Natural killer cell treated with Interleukin-12 subunit alpha and Interleukin-12 subunit beta and Interleukin-15 and Interleukin-18, amount 100 ng/mL, for 72 hours (primary cell): ENCODE measurements around the gene DOCK11. TPM values are rescaled to one million over a fixed set of nuclear protein-coding genes. Genes with fewer than 3 reads are reported as not detected.
"Not testable (repeated sequence)": the region's sequence is repeated elsewhere in the genome, so short reads cannot be mapped to it uniquely, and the experiment has no call there.

Experiments used
- ATAC-seq, 2 donors: fragments of 150-1000 bp; cut with Tn5 transposase in 1 of 2; sonication (Bioruptor Pico), chemical (Tn5 transposase) in 1 of 2; 2 replicates each; pipeline ENCODE4 v1.10.0; 2021
- DNase-seq: peaks from one replicate; pipeline ENCODE4 v3.0.0; 2022; ENCODE audit warnings: low spot score
- H3K27ac Mint-ChIP-seq, 2 donors: 1 replicate in 1 of 2; 2 replicates in 1 of 2; pipeline ENCODE4 v1.8.0; 2022; ENCODE audit warnings: mixed read lengths in 2 of 2, mild to moderate bottlenecking in 1 of 2, moderate library complexity in 1 of 2
- H3K27me3 Mint-ChIP-seq, 2 donors: 1 replicate in 1 of 2; 2 replicates in 1 of 2; pipeline ENCODE4 v1.8.0; 2022; ENCODE audit warnings: mixed read lengths in 2 of 2
- H3K36me3 Mint-ChIP-seq: one replicate; pipeline ENCODE4 v1.8.0; 2022; ENCODE audit warnings: mixed read lengths
- H3K4me1 Mint-ChIP-seq, 2 donors: 1 replicate in 1 of 2; 2 replicates in 1 of 2; pipeline ENCODE4 v1.8.0; 2022; ENCODE audit warnings: low read depth in 2 of 2, mixed read lengths in 2 of 2, mild to moderate bottlenecking in 1 of 2
- H3K4me3 Mint-ChIP-seq: one replicate; pipeline ENCODE4 v1.8.0; 2022; ENCODE audit warnings: mixed read lengths
- H3K9me3 Mint-ChIP-seq: 2 replicates; pipeline ENCODE4 v1.8.0; 2022; ENCODE audit warnings: mixed read lengths
- total RNA-seq, 2 donors: library from RNA; stranded (reverse); gene quantifications; one replicate each; pipeline ENCODE4 v1.2.3, GENCODE V29; 2022

Gene DOCK11
- total RNA-seq, 2 donors from 2014 or later = 32.0 to 44.5 TPM

GRCh38 chrX:118726887-118727685 lies 231.5 kb downstream of the DOCK11 start, which contains the start of gene IL13RA1:
Gene IL13RA1 (plus strand): TSS chrX:118727606. CDS start chrX:118727639, 33 bp downstream.
- Mint-ChIP-seq H3K9me3 (no peaks in the 10 kb centered on the region), H3K4me1 (peaks cover 5 to 9% of the 10 kb centered on the region in 2 donors), H3K27me3 (peaks cover 26 to 28% of the 10 kb centered on the region in 2 donors), H3K4me3 (peak within 1 kb of the TSS; percentile 48), H3K27ac (no peak within 1 kb of the TSS), H3K36me3 (no peaks in the 10 kb centered on the region)
- DNase-seq (peak; percentile 60), ATAC-seq (peak; percentile 36 to 70)

- H3K4me3 Mint-ChIP-seq = peak overlapping the region; percentile 48
Measured at GRCh38 chrX:118727686-118728339, 232.2 kb downstream of the DOCK11 start.

GRCh38 chrX:118729042-118729652 lies 233.5 kb downstream of the DOCK11 start:
- Mint-ChIP-seq H3K27ac (no peak overlapping the region), H3K4me3 (no peak overlapping the region), H3K27me3 (peaks cover 27 to 28% of the 10 kb centered on the region in 2 donors), H3K9me3 (no peaks in the 10 kb centered on the region), H3K4me1 (peaks cover 5 to 9% of the 10 kb centered on the region in 2 donors), H3K36me3 (no peaks in the 10 kb centered on the region)
- no peak for ATAC-seq
- no peak for DNase-seq

More at GRCh38 chrX:118727686-118728339, 232.2 kb downstream of the DOCK11 start:
- no peak overlapping the region for H3K27ac Mint-ChIP-seq
- H3K27me3 Mint-ChIP-seq = peaks cover 28 to 29% of the 10 kb centered on the region in 2 donors
- ATAC-seq (peak in 1 of 2 donors; percentile 33), DNase-seq (no peak)
- no peaks in the 10 kb centered on the region for H3K36me3 Mint-ChIP-seq
- peaks cover 5 to 9% of the 10 kb centered on the region in 2 donors for H3K4me1 Mint-ChIP-seq
- no peaks in the 10 kb centered on the region for H3K9me3 Mint-ChIP-seq

DNA sequence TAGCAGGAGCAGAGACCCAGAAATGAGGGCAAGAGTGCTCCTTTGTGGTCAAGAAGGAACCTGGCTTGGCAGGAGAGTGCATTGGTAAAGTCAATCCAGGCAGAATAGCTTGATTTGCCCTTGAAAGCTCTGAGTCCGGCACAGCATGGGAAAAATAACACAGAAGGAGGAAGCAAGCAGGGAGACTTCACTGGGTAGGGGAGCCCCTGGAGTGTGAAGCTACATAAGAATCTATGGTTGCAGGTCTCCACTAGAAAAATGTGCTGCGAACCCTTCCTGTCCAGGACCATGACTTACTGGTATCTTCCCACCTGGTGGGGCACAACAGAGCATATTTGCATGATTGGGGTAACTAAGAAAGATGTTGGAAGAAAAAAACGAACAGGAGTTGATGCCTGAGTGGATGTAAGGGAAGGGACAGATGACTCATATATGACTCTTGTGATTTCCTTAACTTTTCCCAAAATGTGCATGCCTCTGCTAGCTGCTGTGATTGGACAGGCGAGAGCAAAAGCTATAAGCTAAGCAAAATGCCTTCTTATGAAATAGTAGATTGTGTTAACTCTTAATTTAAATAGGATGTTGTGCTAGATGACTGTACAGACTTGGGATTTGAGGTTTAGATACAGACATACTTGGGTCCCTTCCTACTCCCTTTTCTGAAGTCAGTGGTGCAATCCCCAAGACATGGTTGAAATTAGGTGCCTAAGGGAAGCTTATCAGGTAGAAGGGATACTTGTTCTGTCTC lies 235.1 kb downstream of the DOCK11 start:
- Mint-ChIP-seq H3K4me1 (peaks cover 3 to 14% of the 10 kb centered on the region in 2 donors), H3K36me3 (peaks cover 6% of the 10 kb centered on the region), H3K9me3 (no peaks in the 10 kb centered on the region), H3K4me3 (no peak overlapping the region), H3K27ac (no peak overlapping the region), H3K27me3 (peaks cover 28 to 36% of the 10 kb centered on the region in 2 donors)
- DNase-seq (no peak), ATAC-seq (no peak)

DNA sequence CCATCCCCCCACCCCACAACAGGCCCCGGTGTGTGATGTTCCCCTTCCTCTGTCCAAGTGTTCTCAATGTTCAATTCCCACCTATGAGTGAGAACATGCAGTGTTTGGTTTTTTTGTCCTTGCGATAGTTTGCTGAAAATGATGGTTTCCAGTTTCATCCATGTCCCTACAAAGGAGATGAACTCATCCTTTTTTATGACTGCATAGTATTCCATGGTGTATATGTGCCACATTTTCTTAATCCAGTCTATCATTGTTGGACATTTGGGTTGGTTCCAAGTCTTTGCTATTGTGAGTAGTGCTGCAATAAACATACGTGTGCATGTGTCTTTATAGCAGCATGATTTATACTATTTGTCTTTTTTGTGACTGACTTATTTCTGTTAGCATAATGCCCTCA lies 236.9 kb downstream of the DOCK11 start:
- not testable (repeated sequence) for H3K9me3 Mint-ChIP-seq, H3K4me3 Mint-ChIP-seq
- H3K27me3 Mint-ChIP-seq = peaks cover 35 to 36% of the 10 kb centered on the region in 2 donors

GRCh38 chrX:118734909-118735308 lies 239.3 kb downstream of the DOCK11 start:
- H3K27me3 Mint-ChIP-seq = peaks cover 28 to 29% of the 10 kb centered on the region in 2 donors

More for the DNA sequence above, 236.9 kb downstream of the DOCK11 start:
- not testable (repeated sequence) for H3K27ac Mint-ChIP-seq, DNase-seq, ATAC-seq, H3K36me3 Mint-ChIP-seq
- peaks cover 4 to 18% of the 10 kb centered on the region in 2 donors for H3K4me1 Mint-ChIP-seq

More at GRCh38 chrX:118734909-118735308, 239.3 kb downstream of the DOCK11 start:
- Mint-ChIP-seq H3K4me1 (peaks cover 4 to 18% of the 10 kb centered on the region in 2 donors), H3K9me3 (no peaks in the 10 kb centered on the region), H3K4me3 (peak overlapping the region; percentile 41), H3K27ac (no peak overlapping the region), H3K36me3 (peaks cover 6% of the 10 kb centered on the region)
- DNase-seq (no peak), ATAC-seq (peak in 1 of 2 donors; percentile 52)

Other genes starting within 250 kb of the DOCK11 start
- gene WDR44, start 149.7 kb upstream of the DOCK11 start, total RNA-seq = 10 to 100 TPM; 21.6 to 23.1 TPM
- under 1 TPM; 0.11 to 0.19 TPM for gene IL13RA1, start 231.8 kb downstream of the DOCK11 start, total RNA-seq